B cell (primary cell): ENCODE results near the gene LAPTM4A.

ENCODE experiments used
- CTCF ChIP-seq: fragments of 200-600 bp; IDR thresholded peaks from one replicate; pipeline ENCODE4 v1.8.0; 2022; ENCODE audit warnings: antibody characterized with exemption, mild to moderate bottlenecking
- EZH2 ChIP-seq: IDR thresholded peaks from 2 replicates; pipeline ENCODE4 v1.6.1; 2012; ENCODE audit warnings: borderline replicate concordance, low read depth, mild to moderate bottlenecking, moderate library complexity, low read length; ENCODE audit not compliant: insufficient read depth, poor library complexity, severe bottlenecking

- no peak for TF ChIP-seq CTCF
- TF ChIP-seq EZH2 = no peak
Measured at GRCh38 chr2:20094955-20095354, 43.5 kb upstream of the LAPTM4A start.
